Measurements from ENCODE around the gene LMO7.
"Not testable (repeated sequence)": the region's sequence is repeated elsewhere in the genome, so short reads cannot be mapped to it uniquely, and the experiment has no call there.

Gene LMO7

GRCh38 chr13:75700552-75700951 lies 64.4 kb downstream of the LMO7 start:
- no peak for DNase-seq

GRCh38 chr13:75702476-75702875 lies 66.3 kb downstream of the LMO7 start:
- DNase-seq, result no peak

- no peak for DNase-seq
Observed at GRCh38 chr13:75703769-75704168, 67.6 kb downstream of the LMO7 start.

- no peak for DNase-seq
Observed at GRCh38 chr13:75704194-75704926, 68.2 kb downstream of the LMO7 start.

GRCh38 chr13:75704927-75705288 lies 68.8 kb downstream of the LMO7 start:
- DNase-seq, result no peak

GRCh38 chr13:75705395-75705794 lies 69.3 kb downstream of the LMO7 start:
- no peak for DNase-seq

- DNase-seq, result no peak
Observed at GRCh38 chr13:75705908-75706307, 69.8 kb downstream of the LMO7 start.

DNA sequence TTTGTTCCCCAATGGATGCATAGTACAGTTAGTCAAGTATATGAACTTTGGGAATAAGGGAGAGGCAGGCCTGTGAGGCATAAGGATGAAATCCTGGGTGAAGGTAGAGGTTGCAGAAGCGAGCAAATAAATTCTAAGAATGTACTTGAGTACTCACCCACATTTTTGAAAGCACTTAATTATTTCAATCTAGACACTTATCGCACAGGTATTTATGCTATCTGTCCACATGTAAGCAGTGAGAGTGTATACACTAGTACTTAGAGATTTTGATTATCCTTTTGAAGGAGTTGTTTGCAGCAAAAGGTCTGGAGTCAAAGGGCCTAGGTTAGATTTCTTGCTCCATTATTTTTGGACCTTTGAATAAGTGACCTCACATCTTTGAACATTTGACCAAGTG lies 77.7 kb downstream of the LMO7 start:
- DNase-seq, result no peak

GRCh38 chr13:75715601-75716523 lies 79.7 kb downstream of the LMO7 start:
- no peak for DNase-seq

DNA sequence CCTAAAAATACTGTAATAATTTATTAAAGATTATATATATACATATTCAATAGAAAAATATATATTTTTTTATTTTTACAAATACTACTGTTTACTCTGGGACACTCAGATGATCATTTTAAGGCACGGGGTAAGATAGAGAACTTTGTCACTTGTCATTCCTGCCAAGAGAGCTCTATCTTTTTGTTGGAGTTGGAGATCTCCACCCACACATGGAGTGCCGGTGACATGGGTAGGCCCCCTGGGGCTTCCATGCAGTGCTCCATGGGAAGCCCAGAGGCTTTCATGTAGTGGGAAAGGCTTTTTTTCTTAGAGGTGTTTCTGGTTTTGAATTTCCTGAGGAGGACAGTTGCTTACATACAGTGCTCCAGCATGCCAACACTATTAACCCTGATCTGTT lies 81.4 kb downstream of the LMO7 start:
- DNase-seq, result no peak

GRCh38 chr13:75721307-75721706 lies 85.2 kb downstream of the LMO7 start:
- DNase-seq, result no peak

- DNase-seq, result no peak
Observed at GRCh38 chr13:75723901-75724300, 87.8 kb downstream of the LMO7 start.

DNA sequence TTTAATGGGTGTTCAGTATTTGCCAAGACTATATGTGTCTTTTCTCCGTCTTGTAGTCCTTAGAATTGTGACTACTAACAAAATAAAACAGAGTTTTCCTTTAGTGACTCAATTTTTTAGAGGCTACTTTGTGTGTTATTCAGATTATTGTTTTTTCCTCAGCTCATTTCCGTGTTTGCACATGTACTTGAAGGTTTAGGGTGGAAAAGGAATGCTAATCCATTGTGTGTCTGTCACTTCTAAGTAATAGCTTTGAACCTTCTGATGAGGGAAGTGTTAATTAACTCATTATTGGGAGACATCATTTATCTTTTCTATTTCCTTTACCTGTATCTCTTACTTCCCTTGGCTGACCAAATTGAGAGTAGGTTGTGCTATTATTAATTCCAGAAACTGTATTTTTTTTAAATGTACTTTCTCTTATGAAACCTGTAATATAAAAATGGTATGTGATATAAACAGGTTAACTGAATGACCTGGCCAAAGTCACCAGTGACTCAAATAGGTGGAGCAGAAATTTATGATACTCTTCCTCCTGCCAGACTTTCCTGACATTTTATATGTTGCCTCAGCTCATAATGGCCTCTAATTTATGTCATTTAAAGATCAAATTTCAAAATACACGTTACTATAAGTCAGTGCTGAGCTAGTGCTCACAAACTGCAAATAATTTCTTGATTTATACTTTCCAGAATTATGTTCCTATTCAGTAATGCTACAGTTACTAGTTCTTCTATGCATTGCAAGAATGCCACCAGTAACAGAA lies 88.8 kb downstream of the LMO7 start:
- no peak for DNase-seq

DNA sequence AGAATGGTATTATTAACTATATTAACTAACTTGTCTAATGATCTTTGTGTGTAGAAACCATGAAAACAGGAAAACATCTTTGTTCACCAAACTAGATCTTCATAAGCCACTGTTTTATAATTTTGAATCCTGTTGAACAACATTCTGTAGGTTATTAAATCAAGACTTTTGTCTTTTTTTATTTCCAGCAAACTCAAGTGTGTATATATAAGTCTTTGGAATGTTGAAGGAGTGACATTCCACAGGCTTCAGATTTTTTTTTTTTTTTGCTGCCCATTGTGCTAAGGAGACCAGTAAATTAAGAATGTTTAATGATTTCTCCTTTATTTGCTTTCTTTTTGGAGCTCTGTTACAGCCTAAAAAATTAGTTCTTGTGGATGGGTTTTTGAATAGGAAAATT lies 89.6 kb downstream of the LMO7 start:
- no peak for DNase-seq

DNA sequence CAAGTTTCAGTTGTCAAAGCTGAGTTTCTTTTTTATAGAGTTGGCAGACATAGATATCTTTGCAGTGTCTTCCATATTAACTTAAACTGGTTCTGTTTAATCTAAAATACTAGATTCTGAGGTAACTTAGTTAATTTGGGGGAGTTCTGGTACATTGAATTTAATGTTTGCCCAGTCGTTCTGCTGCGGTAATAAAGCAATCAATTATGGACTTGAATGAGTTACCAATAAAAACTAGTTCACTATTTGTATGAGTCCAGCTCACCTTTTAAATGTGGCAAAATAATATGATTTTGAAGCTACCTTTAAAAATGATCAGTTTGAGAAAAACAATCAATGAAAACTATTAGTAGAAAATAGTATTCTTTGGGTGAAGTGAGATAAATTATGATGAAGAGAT lies 90.2 kb downstream of the LMO7 start:
- DNase-seq, result no peak

DNA sequence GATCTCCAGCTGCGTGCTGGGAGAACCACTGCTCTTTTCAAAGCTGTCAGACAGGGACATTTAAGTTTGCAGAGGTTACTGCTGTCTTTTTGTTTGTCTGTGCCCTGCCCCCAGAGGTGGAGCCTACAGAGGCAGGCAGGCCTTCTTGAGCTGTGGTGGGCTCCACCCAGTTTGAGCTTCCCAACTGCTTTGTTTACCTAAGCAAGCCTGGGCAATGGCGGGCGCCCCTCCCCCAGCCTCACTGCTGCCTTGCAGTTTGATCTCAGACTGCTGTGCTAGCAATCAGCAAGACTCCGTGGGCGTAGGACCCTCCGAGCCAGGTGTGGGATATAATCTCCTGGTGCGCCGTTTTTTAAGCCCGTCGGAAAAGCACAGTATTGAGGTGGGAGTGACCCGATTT lies 97.0 kb downstream of the LMO7 start:
- DNase-seq, result not testable (repeated sequence)

- no peak for DNase-seq
Observed at GRCh38 chr13:75736173-75736572, 100.0 kb downstream of the LMO7 start.

GRCh38 chr13:75738841-75739240 lies 102.7 kb downstream of the LMO7 start:
- DNase-seq, result no peak

DNA sequence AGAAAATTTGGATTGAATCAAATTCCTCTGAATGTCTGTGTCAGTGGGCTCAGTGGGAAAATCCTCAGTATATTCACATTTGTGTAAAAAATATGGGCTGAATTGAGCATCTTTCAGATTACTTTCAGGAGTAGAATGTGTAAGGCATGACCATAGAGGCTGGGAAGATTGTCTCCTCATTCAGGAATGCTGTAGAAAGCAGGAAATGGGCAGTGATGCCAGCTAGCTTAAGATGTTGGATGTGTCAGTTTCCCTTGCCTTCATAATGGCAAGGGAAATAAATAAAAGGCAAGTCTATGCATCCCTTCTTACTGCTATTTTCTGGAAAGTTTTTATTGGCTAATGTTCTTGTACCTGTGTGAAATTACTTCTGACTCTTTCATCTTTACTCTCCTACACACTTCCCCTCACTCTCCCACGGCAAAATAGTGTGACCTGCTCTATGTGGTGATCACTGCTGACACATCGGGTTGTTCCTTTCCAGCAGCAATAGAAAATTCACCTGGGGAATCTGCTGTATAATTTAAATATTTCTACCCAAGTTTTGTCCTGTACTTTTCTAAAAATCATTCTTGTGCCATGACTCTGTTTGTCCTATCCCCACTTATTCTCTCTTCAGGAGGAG lies 103.2 kb downstream of the LMO7 start:
- no peak for DNase-seq

GRCh38 chr13:75740031-75740430 lies 103.9 kb downstream of the LMO7 start:
- no peak for DNase-seq

GRCh38 chr13:75743072-75743471 lies 106.9 kb downstream of the LMO7 start:
- not testable (repeated sequence) for DNase-seq

GRCh38 chr13:75744127-75744526 lies 108.0 kb downstream of the LMO7 start:
- no peak for DNase-seq

DNA sequence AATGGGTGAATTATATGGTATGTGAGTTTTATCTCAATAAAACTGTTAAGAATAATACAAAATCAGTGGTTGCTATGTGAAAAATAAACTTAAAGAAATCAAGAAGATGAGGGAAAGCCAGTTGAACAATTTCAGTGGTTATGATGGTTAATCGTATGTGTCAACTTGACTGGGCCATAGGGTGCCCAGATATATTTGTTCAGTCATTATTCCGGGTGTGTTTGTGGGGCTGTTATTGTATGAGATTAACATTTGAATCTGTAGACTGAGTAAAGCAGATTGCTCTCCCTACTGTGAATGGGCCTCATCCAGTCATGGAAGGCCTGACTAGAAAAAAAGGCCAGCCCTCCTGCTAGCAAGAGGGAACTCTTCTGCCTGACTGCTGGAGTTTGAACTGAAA lies 109.3 kb downstream of the LMO7 start:
- DNase-seq, result no peak

All from CD4-positive, alpha-beta T cell treated with Interleukin-17A for 4 hours (primary cell).